Loucy (cell line): Measurements from ENCODE around the gene B3GLCT.

ENCODE experiments used
- H2AFZ ChIP-seq: fragments of 200-600 bp; sonication (generic); 2 replicates; pipeline ENCODE4 v1.6.0; 2016; ENCODE audit warnings: antibody characterized with exemption, mild to moderate bottlenecking, low read length, moderate library complexity
- H3F3A ChIP-seq: fragments of 200-600 bp; 2 replicates; pipeline ENCODE4 v1.6.0; 2016; ENCODE audit warnings: antibody characterized with exemption, low read depth, mild to moderate bottlenecking
- H3K27me3 ChIP-seq: fragments of 200-600 bp; sonication (generic); 2 replicates; pipeline ENCODE4 v1.6.1; 2014; ENCODE audit warnings: low read length, mild to moderate bottlenecking; ENCODE audit not compliant: insufficient read depth, poor library complexity, severe bottlenecking
- H3K36me3 ChIP-seq: fragments of 200-600 bp; sonication (generic); 2 replicates; pipeline ENCODE4 v1.6.1; 2016; ENCODE audit warnings: low read length; ENCODE audit not compliant: insufficient read depth
- H3K4me1 ChIP-seq: fragments of 200-600 bp; sonication (generic); 2 replicates; pipeline ENCODE4 v1.5.1; 2014; ENCODE audit warnings: low read length, mild to moderate bottlenecking; ENCODE audit not compliant: insufficient read depth, poor library complexity, severe bottlenecking
- H3K4me2 ChIP-seq: fragments of 200-600 bp; sonication (generic); 2 replicates; pipeline ENCODE4 v1.6.0; 2014; ENCODE audit warnings: antibody characterized with exemption, low read length, low read depth, mild to moderate bottlenecking; ENCODE audit not compliant: poor library complexity, severe bottlenecking
- H3K4me3 ChIP-seq: fragments of 200-600 bp; sonication (generic); 2 replicates; pipeline ENCODE4 v1.5.1; 2014; ENCODE audit warnings: low read length, mild to moderate bottlenecking, mixed read lengths; ENCODE audit not compliant: poor library complexity, severe bottlenecking
- H3K79me2 ChIP-seq: fragments of 200-600 bp; sonication (generic); 2 replicates; pipeline ENCODE4 v1.6.1; 2014; ENCODE audit warnings: low read length; ENCODE audit not compliant: insufficient read depth
- H3K9ac ChIP-seq: fragments of 200-600 bp; sonication (generic); 2 replicates; pipeline ENCODE4 v1.6.0; 2014; ENCODE audit warnings: mild to moderate bottlenecking, low read depth, low read length, moderate library complexity; ENCODE audit not compliant: poor library complexity, severe bottlenecking
- H3K9me2 ChIP-seq: fragments of 200-600 bp; sonication (generic); replicated peaks from 2 replicates; pipeline ENCODE4 v1.6.1; 2016; ENCODE audit warnings: low read depth, low read length, mixed read lengths
- H3K9me3 ChIP-seq: fragments of 200-600 bp; sonication (generic); 2 replicates; pipeline ENCODE4 v1.6.1; 2014; ENCODE audit warnings: mild to moderate bottlenecking, antibody characterized with exemption, low read length, low read depth; ENCODE audit not compliant: insufficient read depth
- H4K20me1 ChIP-seq: fragments of 200-600 bp; sonication (generic); 2 replicates; pipeline ENCODE4 v1.6.0; 2014; ENCODE audit warnings: antibody characterized with exemption, low read length, mild to moderate bottlenecking; ENCODE audit not compliant: insufficient read depth, poor library complexity, severe bottlenecking
- CTCF ChIP-seq: fragments of 200-600 bp; sonication (generic); conservative IDR thresholded peaks from 2 replicates; pipeline ENCODE4 v1.5.1; 2014; ENCODE audit warnings: mild to moderate bottlenecking, antibody characterized with exemption, low read length
- EZH2phosphoT487 ChIP-seq: fragments of 200-600 bp; IDR thresholded peaks from 2 replicates; pipeline ENCODE4 v1.6.1; 2018; ENCODE audit warnings: antibody characterized with exemption, mild to moderate bottlenecking, moderate library complexity, borderline replicate concordance

The B3GLCT gene

GRCh38 chr13:31355001-31355400 lies 155.2 kb downstream of the B3GLCT start:
- Histone ChIP-seq H3K36me3 (no peaks in the 10 kb centered on the region), H3K9me3 (peaks cover 15% of the 10 kb centered on the region), H3F3A (no peaks in the 10 kb centered on the region), H3K79me2 (no peaks in the 10 kb centered on the region), H3K4me1 (no peaks in the 10 kb centered on the region), H3K27me3 (no peaks in the 10 kb centered on the region), H3K9ac (no peak overlapping the region), H3K4me3 (no peak overlapping the region), H3K9me2 (no peaks in the 10 kb centered on the region), H2AFZ (no peak overlapping the region), H4K20me1 (no peaks in the 10 kb centered on the region), H3K4me2 (no peak overlapping the region)
- TF ChIP-seq EZH2phosphoT487 (no peak), CTCF (no peak)

GRCh38 chr13:31356991-31357390 lies 157.2 kb downstream of the B3GLCT start:
- Histone ChIP-seq H2AFZ (no peak overlapping the region), H3K36me3 (no peaks in the 10 kb centered on the region), H3K9me2 (no peaks in the 10 kb centered on the region), H3F3A (no peaks in the 10 kb centered on the region), H3K4me3 (no peak overlapping the region), H3K9ac (no peak overlapping the region), H3K27me3 (no peaks in the 10 kb centered on the region), H3K79me2 (no peaks in the 10 kb centered on the region), H3K9me3 (peaks cover 15% of the 10 kb centered on the region), H3K4me1 (no peaks in the 10 kb centered on the region), H3K4me2 (no peak overlapping the region), H4K20me1 (no peaks in the 10 kb centered on the region)
- TF ChIP-seq CTCF (no peak), EZH2phosphoT487 (no peak)

DNA sequence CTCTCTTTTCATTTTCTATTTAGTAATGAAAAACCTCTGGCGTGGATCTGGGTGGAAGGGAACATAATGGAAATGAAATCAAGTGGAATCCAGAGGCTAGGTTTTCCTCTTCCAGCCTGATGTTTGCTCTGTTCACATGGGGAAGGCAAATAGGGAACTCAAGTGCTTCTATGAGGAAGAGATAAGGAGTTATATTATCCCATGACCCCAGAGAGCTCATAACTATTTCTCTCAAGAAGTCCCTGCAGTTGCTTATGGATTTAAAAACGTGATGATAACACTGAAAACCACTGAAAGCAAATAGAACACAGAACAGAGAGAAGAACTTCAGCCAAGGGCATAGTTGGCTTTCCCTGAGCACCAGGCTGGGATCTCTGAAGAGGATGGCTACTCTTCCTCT lies 157.8 kb downstream of the B3GLCT start:
- H3K4me1 ChIP-seq: no peaks in the 10 kb centered on the region
- no peak overlapping the region for H3K9ac ChIP-seq
- H3K9me2 ChIP-seq: no peaks in the 10 kb centered on the region
- H4K20me1 ChIP-seq: no peaks in the 10 kb centered on the region
- H3F3A ChIP-seq: no peaks in the 10 kb centered on the region
- H3K27me3 ChIP-seq: no peaks in the 10 kb centered on the region
- TF ChIP-seq EZH2phosphoT487: no peak
- no peak for TF ChIP-seq CTCF
- no peak overlapping the region for H3K4me3 ChIP-seq
- H3K36me3 ChIP-seq: no peaks in the 10 kb centered on the region
- H3K79me2 ChIP-seq: no peaks in the 10 kb centered on the region
- H2AFZ ChIP-seq: no peak overlapping the region
- no peak overlapping the region for H3K4me2 ChIP-seq
- peaks cover 15% of the 10 kb centered on the region for H3K9me3 ChIP-seq
